Activated CD8-positive, alpha-beta memory T cell treated with anti-CD3 and anti-CD28 coated beads, Interleukin-2, amount 50 U/mL, for 4 hours (primary cell): ENCODE measurements around the gene CDH18.

Experiments
- DNase-seq: peaks from one replicate; pipeline ENCODE4 v3.0.0-alpha.2; 2020

Gene CDH18

DNA sequence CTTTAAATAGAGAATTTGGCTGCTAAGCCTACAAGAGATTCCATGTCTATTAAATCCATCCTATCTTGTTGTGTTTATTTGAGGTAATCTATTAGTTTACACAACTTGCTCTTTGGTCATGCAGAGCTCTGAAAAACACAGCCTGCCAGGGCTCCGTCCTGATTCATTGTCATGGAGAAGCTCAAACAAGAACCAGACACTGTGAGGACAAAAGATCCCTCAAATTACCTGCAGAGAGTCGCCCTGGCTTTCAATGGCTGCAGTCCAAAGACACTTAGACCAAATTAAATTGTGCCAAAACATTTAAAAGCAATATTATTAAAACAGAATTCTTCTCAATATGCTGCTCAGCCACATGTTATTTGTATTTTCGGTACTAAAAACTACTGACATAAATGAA lies 60.1 kb downstream of the CDH18 start:
- no peak for DNase-seq

DNA sequence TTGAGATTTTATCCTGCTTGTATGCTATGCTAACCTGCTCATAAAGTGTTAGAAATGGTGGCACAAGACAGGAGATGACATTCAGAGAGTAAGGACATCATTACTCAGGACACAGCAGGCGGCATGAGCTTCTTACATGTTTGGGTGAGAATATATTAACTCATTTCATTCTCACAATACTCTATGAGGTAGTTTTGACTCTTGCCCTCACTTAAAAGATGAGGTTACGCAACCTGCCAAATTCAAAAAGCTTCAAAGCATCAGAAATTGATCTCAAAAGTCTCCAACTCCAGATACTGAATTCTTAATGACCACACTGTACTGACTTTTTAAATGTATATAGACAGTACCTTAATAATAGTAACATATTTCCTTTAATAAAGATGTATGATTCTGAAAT lies 60.8 kb downstream of the CDH18 start:
- no peak for DNase-seq

DNA sequence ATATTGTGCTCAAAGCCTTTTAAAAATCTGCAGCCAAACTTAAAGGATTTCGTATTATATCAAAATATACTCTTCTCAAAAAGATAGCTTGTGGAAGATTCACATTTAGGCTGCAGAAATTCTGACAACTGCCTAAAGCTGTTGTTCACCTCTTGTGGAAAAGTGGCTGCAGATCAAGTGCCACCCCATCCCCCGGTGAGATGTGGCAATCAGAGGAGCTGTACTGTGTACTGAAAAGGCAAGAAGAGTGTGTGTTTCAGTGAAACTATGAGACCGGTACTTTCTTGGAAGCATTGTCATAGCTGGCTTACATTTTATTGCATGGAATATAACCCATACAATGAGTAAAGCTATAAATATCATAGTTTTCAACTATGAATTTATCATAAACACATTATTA lies 64.3 kb downstream of the CDH18 start:
- no peak for DNase-seq

DNA sequence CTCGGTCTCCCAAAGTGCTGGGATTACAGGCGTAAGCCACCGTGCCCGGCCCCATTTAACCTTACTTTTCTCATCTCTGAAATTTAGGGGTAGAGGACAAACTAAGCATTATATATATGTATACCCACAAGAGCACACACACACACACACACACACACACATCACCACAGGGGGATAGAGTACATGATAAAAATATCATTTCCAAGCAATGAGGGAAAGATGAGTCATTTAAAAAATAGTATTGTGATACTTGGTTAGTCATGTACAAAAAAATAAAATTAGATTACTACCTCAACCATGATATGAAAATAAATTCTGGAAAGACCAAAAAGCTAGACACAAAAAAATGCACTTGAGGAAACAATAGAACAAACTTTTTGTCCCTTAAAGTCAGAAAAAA lies 67.2 kb downstream of the CDH18 start:
- no peak for DNase-seq

DNA sequence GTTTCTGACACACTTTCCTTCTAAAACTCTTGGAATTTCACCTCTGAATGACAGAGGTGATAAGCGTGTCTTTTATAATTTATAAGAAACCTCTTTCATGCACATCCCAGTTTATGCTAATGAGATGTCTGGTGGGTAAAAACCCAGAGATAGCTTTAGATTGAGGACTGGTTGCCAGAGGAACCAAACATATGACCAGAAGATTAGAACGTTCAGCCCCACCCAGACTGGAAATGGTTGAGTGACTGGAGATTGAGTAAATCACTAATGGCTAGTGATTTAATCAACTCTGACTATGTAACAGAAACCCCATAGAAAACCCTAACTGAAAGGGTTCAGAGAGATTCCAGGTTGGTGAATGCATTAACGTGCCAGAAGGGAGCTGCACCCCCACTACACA lies 69.2 kb downstream of the CDH18 start:
- no peak for DNase-seq

DNA sequence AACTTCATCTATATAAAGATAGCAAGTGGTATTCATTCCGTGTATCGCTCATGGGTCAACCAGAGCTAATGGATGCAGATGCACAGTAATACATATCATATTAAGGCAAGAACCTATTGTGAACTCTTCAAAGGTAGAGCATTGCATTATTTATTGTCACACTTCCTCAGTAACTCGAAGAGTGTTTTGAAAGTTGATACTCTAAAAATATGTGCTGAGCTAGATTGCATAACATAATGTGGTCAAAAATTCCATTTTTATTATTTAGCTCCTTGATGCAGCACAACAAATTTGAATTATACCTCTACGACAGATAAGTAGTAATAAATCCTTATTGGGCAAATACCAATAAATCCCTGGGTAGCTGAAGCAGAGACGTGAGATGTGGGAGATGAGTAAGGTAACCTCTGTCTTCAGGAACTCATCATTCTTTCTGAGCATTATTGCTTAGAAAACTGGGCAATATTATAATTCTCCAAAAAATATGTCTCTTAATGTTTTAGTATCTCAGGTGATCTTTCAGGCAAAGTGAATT lies 70.3 kb downstream of the CDH18 start:
- DNase-seq: no peak

DNA sequence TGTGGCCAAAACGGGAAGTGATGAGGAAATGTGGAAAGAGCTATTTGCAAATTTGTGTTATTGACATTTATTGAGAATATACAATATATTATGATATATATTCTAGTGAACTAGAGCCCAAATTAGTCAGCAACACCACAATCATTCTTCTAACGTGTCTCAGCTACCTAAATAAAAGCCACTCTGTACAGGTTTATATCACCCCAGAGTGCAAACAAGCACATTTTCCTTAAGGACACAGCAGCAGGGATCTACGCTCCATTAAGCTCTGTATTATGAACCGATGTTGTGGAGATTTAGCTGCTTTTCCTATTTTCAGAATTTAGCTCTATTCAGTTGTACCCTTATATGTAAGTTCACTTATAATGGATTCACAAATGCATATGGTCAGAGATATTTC lies 77.9 kb downstream of the CDH18 start:
- DNase-seq: no peak

DNA sequence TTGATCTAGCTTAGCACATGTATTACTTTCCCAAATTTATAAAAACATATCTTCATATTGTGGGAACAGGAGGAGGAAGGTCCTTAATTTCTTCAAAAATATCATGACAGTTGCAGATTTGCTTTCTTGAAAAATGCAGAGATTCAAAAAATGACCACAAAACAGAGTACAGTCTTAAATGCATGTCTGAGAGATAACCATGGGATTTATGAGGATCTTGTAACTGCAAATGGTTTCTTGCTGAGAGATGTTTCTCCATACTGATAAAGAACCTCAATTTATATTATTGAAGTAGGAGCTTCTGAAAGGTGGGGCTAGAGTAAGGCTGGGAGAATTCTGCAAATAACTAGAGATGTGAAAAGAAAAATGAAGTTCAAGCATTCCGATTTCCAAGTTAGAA lies 83.2 kb downstream of the CDH18 start:
- DNase-seq: no peak

DNA sequence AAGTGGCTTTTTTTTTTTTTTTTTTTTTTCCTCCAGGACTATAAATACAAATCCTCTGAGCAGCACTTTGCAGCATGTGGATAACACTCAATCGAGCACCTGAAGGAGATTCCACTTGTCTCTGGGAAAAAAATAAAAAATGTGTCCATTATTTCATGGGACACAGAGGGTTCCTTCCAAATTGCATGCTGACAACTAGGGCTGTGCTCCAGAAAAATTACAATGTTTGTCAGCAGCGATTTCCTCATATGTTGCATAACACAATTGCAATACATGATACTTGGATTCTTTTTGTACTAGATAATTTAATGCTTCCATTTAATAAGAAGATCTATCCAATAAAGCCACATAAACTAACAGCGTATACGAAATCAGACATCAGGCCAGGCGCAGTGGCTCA lies 84.4 kb downstream of the CDH18 start:
- no peak for DNase-seq

DNA sequence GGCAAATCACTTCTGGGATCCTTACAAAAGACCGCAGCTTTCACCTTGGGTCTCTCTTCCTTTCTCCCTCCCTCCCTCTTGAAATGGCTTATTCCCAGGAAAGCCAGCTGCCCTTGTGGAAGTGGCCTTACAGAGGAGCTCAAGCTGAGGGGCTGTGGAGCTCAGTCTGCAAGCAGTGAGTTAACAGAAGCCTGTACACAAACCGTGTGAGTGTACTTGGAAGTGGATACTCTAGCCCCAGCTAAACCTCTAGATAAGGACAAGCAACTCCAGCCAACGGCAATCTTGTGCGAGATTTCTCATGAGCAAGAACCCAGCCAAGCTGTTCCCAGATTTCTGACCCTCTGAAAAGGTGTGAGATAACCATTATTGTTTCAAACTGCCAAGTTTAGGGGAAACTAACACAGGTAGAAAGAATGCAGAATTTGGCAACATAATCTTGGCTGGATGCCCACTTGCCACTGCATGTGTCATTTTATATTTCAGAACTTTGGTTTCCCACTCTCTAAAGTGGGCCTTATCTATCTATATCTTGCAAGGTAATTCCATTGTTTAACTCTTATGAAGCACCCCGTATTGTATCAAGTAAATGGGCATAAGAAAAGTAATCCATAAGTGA lies 85.6 kb downstream of the CDH18 start:
- DNase-seq: no peak

DNA sequence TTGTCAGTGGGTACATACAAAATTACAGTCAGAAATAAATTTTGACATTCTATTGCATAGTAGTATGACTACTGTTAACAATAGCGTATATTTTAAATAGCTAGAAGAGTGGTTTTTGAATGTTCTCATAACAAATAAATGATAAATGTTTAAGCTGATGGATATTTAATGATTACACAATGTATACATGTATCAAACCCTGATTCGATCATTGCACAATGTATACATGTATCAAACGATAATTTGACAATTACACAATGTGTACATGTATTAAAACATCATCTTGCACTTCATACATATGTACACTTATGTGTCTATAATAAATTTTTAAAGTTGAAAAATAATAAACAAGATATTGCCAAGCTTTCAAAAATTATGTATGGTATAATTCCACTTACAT lies 87.7 kb downstream of the CDH18 start:
- DNase-seq: no peak

DNA sequence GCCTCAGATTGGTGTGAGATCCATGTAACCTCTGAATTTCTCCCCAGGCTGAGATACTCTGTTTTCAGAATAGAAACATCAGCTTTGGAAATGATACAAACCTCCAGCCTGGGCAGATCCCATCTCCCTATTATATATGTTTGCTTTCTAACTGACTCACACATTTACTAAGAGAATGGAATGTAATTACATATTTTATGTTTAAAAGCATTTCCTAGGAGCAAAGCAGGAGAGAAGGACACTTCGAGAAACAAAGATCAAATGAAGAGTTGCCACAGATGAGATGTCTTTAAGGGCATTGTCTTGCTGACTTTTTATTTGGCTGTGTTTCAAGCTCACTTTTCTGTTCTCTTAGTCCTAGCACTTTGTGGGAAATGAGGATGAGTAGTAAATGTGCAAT lies 96.3 kb downstream of the CDH18 start:
- no peak for DNase-seq

DNA sequence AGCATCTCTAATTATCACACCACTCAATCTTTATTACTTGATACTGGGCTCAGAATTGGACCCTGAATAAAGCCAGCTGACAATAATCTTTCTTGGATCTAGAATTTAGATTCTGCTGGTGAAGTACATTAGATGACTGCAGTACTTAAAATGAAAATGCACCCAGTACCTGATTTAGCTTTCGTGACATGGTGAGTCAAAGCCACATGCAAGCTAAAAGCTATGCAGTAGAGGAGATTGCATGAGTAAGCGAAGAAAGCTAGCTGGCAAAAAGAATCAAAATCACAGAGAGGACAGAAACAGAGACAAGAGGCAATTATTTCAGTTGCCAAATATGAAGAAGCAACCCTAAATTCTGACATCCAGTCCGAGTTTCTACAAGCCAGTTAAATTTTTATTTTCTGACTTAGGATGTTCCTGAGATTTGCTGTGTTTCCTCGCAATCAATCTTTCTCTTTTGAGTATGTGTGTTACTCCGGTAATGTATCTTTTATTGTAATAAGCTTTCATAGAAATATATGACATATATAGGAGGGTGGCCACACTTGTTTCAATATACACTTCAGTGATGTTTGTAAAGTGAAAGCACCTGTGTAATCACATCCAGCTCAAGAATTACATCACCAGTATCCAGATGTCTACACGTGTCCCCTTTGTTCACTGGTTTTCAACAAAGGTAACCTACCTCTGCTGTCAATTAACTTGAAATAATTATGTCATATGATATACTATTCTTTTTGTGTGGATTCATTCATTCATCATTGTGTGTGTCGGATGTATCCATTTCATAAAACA lies 101.7 kb downstream of the CDH18 start:
- DNase-seq: no peak

DNA sequence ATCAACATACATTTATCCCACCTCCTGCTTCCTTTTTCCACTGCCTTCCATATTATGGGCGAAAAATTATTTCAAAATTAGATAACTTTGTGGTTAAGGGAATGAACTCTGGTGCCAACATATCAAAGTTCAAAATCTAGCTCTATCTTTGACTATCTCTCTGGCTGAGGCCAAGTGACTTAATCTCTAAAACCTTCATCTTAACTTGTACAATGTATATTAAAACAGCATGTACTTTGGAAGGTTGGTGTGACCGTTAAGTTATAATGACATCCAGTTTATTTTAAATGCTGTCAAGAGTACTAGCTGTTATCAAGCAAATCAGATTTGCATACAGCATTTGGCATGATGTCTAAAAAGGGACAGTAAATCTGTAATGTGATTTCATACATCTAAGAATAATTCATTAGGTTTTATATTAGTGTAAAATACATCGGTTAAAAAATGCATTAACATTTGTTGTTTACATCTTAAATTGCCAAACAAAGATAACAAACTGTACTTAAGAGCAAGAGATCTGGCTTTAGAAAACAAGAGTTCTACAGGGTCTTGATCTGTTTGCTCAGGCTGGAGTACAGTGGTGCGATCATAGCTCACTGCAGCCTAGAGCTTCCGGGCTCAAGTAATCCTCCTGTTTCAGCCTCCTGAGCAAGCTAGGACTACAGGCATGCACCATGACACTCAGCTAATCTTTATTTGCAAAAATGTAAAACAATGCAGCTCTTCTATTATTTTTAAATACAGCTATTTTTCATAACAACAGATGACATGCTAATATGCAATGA lies 102.8 kb downstream of the CDH18 start:
- no peak for DNase-seq

DNA sequence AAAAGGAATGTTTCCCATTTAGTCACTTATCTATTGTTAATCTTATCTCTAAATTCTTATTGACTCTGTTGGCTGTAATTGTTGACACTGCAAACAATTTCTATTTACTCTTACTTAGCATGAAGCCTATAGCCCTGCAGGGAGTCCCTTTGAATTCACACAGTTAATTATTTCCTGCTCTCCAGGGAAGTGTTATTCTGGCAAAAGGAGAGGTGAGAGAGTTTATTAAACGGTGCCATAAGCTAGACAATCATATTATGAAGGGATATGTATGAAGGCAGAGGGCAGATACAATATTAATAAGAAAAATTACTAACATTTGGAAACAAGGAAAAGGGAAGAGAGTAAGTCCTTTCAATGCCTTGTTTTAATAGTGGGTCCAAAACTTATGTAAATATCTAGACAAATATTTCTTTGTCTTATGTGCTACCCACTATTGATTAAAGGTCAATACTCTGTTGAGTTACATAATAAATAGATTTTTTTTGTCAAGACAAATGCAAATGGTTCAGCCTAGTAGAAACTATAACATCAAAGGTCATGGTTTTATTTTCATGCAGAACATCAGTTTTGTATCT lies 107.1 kb downstream of the CDH18 start:
- no peak for DNase-seq

DNA sequence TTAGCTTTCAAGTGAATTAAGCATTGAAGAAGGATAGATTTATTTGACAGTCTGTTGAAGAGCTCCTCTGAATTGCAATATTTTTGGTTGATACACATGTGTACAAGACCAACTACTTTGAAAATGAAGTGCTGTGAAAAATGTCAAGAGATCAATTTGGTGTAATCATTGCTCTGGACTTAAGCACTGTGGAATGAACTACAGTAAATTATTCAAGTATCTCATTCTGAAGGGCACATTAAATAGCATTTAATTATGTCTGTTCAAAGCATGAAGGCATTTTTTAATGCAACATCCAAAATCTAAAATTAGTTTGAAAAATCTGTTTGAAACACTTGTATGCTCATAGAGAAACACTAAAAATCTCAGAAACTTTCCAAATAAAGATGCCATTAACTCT lies 107.5 kb downstream of the CDH18 start:
- DNase-seq: no peak

DNA sequence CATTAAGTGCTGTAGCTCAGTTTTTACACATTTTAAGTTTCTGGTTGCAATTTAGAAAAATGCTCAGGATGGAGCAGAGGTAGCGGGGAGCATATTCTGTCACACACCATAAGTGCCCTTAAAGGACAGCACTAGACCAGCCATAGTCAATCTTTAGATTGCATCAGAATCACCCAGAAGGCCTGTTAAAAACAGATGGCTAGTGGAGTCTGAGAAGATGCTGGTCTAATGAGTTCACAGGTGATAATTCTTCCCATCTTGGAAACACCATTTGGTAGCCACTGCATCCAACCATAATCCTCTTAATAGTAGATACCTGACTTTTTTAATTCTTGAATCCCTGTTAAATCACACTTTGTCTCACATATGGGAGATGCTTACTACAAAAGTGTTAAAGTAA lies 113.2 kb downstream of the CDH18 start:
- no peak for DNase-seq

DNA sequence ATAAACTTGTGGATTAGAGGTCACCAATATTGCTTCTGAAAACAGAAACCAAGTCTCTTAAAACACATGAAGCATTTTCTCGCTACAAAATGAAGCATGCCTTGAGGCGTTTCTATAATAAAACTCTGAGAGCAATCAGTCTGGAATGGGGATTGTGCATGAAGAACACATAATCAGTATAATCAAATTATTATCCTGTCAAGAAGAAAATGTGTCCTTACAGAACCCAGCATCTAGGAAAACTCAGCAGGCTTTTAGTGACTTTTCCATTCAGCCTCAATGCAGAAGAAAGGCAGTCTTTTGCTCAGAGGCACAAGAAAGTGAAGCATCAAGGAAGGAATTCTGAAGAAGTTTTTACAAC lies 121.9 kb downstream of the CDH18 start:
- no peak for DNase-seq

DNA sequence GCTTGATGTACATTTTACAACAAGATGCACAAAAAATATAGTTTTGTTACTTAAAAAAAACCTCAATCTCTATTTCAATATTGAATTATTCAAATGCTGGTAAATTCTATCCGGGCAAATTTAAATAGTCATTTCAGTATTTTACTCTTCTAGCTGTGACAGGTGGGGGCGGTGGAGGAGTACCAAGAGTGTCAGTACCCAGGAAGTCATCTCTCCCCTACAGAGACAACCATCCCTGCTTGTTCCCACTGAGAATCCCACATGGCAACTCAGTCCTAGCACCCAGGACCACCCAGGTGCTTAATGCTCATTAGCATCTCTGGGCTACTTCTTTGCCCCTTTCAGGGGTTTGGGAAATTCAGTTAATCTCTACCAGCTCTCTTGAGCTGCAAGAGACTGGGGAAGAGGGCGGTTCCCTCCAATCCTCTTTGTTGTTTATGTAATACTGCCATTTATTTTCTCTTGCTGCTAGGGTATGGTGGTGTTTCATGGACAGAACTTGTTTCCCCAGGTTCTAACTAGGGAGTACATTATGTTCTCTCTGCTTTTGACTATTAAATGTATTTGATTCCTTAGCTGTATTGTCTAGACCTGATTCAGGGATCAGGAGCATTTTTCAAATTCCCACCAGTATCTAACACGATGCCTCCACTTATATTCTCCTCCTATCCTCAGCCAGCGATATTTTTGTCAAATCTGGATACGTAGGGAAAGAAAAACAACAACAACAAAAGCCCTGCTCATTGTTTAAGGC lies 122.5 kb downstream of the CDH18 start:
- DNase-seq: no peak

DNA sequence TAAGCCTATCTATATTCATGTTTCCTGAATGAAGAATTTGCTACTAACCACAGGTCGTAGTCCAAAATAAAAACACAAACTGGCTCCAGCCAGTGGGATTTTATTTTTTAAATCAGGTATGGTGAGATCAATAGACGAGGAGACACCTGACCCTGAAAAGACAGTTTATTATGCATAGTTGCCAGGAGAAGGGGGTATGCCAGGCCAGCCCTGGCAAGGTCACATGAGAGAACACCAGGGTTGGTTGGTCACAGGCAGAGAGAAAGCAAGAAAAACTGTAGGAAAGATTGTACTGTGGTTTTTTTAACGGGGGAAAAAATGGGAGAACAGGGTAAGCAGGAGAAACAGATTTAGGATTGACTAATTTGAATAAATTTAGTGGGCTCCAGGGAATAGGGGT lies 125.3 kb downstream of the CDH18 start:
- no peak for DNase-seq

DNA sequence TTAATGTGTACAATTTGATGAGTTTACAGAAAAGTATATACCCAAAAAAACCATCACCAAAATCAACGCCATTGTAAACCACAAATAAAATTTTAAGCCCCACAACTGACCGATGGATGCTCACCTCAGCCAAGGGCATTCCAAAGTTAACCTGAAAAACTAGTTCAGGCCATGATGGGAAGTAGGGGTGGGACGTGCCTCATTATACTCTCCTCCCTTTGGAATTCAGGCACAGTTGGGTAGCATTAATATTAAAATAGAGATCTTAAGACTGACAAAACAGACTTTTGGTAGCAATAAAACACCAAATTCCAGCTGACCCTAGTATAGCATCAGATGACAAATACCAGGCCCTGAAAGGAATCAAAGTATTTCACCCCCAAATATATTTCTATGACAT lies 129.0 kb downstream of the CDH18 start:
- DNase-seq: no peak

DNA sequence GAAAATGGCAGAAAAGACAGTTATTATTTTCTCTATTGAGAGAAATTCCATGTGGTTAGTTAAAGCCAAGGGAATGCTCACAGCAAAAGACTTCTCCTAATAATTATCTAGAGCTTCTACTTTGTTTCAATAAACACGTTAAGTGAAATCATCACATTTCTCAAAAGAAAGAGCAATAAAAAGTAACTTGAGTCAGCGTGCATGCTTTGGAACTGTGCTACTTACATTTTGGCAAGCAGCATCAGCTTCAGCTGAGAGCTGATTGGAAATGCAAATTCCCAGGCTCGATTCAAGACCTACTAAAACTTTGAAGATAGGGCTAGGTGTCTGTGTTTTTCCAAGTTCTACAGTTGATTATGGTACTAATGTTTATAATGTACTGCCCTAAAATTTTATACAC lies 132.1 kb downstream of the CDH18 start:
- DNase-seq: no peak

DNA sequence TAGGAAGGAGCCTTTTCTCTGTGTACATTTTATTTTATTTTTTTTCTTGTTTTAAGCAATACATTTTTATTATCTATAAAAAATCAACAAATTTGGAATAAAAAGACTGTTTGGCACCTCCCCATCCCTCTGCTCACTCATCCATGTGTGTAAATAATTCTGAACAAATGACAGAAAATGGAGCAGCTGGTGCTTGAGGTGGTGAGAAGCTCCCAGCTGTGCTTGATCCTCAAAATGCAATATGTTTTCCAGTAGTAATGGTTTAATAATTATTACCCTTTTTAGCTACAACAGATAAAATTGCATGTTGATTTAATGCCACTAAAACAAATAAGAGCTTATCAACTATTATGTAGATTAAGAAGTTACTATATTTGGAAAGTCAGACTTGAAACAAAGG lies 132.5 kb downstream of the CDH18 start:
- no peak for DNase-seq
